GM19397 (cell line): Measurements from ENCODE around the gene DENND2C.

Experiments
- ATAC-seq: cut with Tn5 transposase; IDR thresholded peaks from one replicate; pipeline ENCODE4 v1.9.1; 2021; ENCODE audit warnings: mild to moderate bottlenecking, moderate library complexity; ENCODE audit not compliant: unreplicated experiment

Gene DENND2C

GRCh38 chr1:114547076-114547475, 122.8 kb downstream of the DENND2C start:
- ATAC-seq = no peak

GRCh38 chr1:114545796-114546195, 124.1 kb downstream of the DENND2C start:
- no peak for ATAC-seq

DNA sequence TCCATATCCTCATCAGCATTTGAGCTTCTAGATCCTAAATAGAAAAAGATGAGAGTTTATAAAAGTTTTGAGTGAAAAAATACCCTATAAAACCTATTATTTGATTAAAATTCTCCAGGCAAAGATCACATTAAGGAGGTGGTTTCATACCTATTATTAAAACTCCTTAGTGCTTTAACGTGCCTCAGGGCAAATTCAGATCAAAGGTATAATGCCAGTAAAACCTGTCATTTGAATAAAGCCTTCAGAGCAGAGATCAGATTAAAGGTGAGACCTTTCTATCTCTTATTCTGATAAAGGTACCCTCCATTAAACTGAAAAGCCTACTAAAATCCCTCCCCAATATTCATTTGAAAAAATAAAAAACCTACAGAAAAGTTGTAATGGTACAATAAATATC, 124.5 kb downstream of the DENND2C start:
- no peak for ATAC-seq

DNA sequence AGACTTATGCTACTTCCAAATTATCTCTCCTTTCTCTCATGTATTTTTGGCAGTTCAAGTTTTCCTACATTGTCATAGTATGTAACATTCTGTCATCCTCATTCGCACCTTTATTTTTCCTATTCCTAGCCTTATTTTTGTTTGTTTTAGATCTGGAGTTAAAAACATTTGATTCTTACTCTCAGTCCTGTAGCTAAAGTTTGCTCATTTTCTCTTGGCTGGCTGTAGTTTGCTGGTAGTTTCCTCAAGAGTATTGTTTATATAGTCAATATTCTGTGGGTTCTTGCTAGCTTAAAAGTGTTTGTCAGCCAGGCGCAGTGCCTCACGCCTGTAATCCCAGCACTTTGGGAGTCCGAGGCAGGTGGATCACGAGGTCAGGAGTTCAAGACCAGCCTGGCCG, 129.0 kb downstream of the DENND2C start:
- ATAC-seq = no peak

- ATAC-seq = no peak
These were observed 129.6 kb downstream of the DENND2C start for GRCh38 chr1:114540272-114540671.

- no peak for ATAC-seq
These were observed 133.8 kb downstream of the DENND2C start for GRCh38 chr1:114536043-114536442.

DNA sequence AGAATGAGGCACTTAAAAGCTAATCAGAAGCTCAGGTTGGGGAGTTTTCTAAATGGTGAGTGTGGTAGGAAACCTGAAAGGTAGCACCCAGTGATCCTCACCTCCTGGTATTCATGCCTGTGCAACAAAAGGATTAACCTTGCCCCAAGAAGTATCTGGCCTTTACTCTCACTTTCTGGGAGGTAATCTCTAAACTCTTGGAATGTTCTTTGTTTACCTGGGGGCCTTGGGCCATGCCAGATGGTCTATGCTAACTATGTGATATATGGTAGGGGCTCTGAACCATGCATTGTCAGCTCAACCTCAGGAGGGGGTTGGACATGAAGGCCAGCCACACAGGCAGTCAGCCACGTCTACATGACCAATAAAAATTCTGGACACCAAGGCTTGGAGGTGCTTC, 134.4 kb downstream of the DENND2C start:
- ATAC-seq = no peak
